MM.1S (cell line): ENCODE data around the gene MAG.

ENCODE experiments used
- DNase-seq: peaks from one replicate; pipeline ENCODE4 v3.0.0-alpha.2; 2015
- H2AFZ ChIP-seq: fragments of 300-600 bp; sonication (generic); 2 replicates; pipeline ENCODE4 v1.6.0; 2016; ENCODE audit warnings: antibody characterized with exemption, low read length
- H3F3A ChIP-seq: fragments of 300-600 bp; sonication (generic); 2 replicates; pipeline ENCODE4 v1.6.1; 2016; ENCODE audit warnings: mild to moderate bottlenecking, antibody characterized with exemption, low read length, moderate library complexity, mixed read lengths; ENCODE audit not compliant: insufficient read depth
- H3K27ac ChIP-seq: fragments of 300-600 bp; sonication (generic); 2 replicates; pipeline ENCODE4 v1.5.1; 2016; ENCODE audit warnings: mild to moderate bottlenecking, low read length
- H3K27me3 ChIP-seq: fragments of 300-600 bp; sonication (generic); replicated peaks from 2 replicates; pipeline ENCODE4 v1.6.0; 2016; ENCODE audit warnings: low read length; ENCODE audit not compliant: insufficient read depth
- H3K36me3 ChIP-seq: fragments of 300-600 bp; sonication (generic); replicated peaks from 2 replicates; pipeline ENCODE4 v1.6.1; 2016; ENCODE audit warnings: mild to moderate bottlenecking, low read length, mixed read lengths; ENCODE audit not compliant: insufficient read depth
- H3K4me1 ChIP-seq: fragments of 300-600 bp; sonication (generic); 2 replicates; pipeline ENCODE4 v1.6.1; 2016; ENCODE audit warnings: low read length, mixed read lengths
- H3K4me2 ChIP-seq: fragments of 300-600 bp; sonication (generic); 2 replicates; pipeline ENCODE4 v1.6.0; 2016; ENCODE audit warnings: low read depth, low read length
- H3K4me3 ChIP-seq: fragments of 300-600 bp; sonication (generic); 2 replicates; pipeline ENCODE4 v1.5.1; 2016; ENCODE audit warnings: low read length, mixed read lengths
- H3K79me2 ChIP-seq: fragments of 300-600 bp; sonication (generic); 2 replicates; pipeline ENCODE4 v1.6.1; 2016; ENCODE audit warnings: mixed run types, low read length, mixed read lengths
- H3K9ac ChIP-seq: fragments of 300-600 bp; sonication (generic); 2 replicates; pipeline ENCODE4 v1.6.1; 2016; ENCODE audit warnings: low read length, mixed read lengths
- H3K9me2 ChIP-seq: fragments of 300-600 bp; sonication (generic); replicated peaks from 2 replicates; pipeline ENCODE4 v1.6.1; 2016; ENCODE audit warnings: mild to moderate bottlenecking, low read length, mixed read lengths; ENCODE audit not compliant: insufficient read depth
- H3K9me3 ChIP-seq: fragments of 300-600 bp; sonication (generic); replicated peaks from 2 replicates; pipeline ENCODE4 v1.6.1; 2016; ENCODE audit warnings: mild to moderate bottlenecking, low read length, mixed read lengths; ENCODE audit not compliant: insufficient read depth
- H4K20me1 ChIP-seq: fragments of 300-600 bp; sonication (generic); 2 replicates; pipeline ENCODE4 v1.6.1; 2016; ENCODE audit warnings: mild to moderate bottlenecking, low read length, moderate library complexity, mixed read lengths; ENCODE audit not compliant: insufficient read depth
- EZH2 ChIP-seq: fragments of 300-600 bp; sonication (generic); optimal IDR thresholded peaks from 2 replicates; pipeline ENCODE3; 2017; ENCODE audit warnings: low read depth, mild to moderate bottlenecking, antibody characterized with exemption, low read length, mixed read lengths
- EZH2phosphoT487 ChIP-seq: fragments of 300-600 bp; sonication (generic); IDR thresholded peaks from 2 replicates; pipeline ENCODE4 v1.6.1; 2018; ENCODE audit warnings: antibody characterized with exemption, low read length
- TF ChIP-seq, protein P1 (sequence below): fragments of 300-600 bp; sonication (generic); IDR thresholded peaks from 2 replicates; pipeline ENCODE4 v1.5.1; 2016; ENCODE audit warnings: antibody characterized with exemption, low read length, mixed read lengths

The MAG gene

DNA sequence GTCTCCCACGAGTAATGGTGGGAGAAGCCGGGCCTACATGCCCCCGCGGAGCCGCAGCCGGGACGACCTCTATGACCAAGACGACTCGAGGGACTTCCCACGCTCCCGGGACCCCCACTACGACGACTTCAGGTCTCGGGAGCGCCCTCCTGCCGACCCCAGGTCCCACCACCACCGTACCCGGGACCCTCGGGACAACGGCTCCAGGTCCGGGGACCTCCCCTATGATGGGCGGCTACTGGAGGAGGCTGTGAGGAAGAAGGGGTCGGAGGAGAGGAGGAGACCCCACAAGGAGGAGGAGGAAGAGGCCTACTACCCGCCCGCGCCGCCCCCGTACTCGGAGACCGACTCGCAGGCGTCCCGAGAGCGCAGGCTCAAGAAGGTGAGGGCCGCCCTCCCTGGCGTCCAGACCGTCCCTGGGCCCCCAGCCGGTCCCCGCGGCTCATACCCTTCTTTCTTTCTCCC is 24.6 kb upstream of the MAG start:
- no peaks in the 10 kb centered on the region for H3K27me3 ChIP-seq
- no peaks in the 10 kb centered on the region for H3K9me3 ChIP-seq
- peak overlapping the region; percentile 73 for H3K4me3 ChIP-seq
- peaks cover 10% of the 10 kb centered on the region for H3F3A ChIP-seq
- H3K9me2 ChIP-seq, result no peaks in the 10 kb centered on the region
- peak overlapping the region; percentile 40 for H2AFZ ChIP-seq
- H3K27ac ChIP-seq, result peak overlapping the region; percentile 45; the same call in 1 of the 2 replicates
- DNase-seq, result peak; percentile 37
- TF ChIP-seq, protein P1, sequence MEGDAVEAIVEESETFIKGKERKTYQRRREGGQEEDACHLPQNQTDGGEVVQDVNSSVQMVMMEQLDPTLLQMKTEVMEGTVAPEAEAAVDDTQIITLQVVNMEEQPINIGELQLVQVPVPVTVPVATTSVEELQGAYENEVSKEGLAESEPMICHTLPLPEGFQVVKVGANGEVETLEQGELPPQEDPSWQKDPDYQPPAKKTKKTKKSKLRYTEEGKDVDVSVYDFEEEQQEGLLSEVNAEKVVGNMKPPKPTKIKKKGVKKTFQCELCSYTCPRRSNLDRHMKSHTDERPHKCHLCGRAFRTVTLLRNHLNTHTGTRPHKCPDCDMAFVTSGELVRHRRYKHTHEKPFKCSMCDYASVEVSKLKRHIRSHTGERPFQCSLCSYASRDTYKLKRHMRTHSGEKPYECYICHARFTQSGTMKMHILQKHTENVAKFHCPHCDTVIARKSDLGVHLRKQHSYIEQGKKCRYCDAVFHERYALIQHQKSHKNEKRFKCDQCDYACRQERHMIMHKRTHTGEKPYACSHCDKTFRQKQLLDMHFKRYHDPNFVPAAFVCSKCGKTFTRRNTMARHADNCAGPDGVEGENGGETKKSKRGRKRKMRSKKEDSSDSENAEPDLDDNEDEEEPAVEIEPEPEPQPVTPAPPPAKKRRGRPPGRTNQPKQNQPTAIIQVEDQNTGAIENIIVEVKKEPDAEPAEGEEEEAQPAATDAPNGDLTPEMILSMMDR, result no peak
- TF ChIP-seq EZH2phosphoT487, result no peak
- TF ChIP-seq EZH2, result no peak
- peak overlapping the region; percentile 73 for H3K9ac ChIP-seq
- no peaks in the 10 kb centered on the region for H3K4me1 ChIP-seq
- H3K4me2 ChIP-seq, result peak overlapping the region; percentile 93
- H3K79me2 ChIP-seq, result peaks cover 33% of the 10 kb centered on the region
- H4K20me1 ChIP-seq, result no peaks in the 10 kb centered on the region
- 0 out of 2 replicates have a peak, but pooled peaks cover 2% of the 10 kb centered on the region for H3K36me3 ChIP-seq

DNA sequence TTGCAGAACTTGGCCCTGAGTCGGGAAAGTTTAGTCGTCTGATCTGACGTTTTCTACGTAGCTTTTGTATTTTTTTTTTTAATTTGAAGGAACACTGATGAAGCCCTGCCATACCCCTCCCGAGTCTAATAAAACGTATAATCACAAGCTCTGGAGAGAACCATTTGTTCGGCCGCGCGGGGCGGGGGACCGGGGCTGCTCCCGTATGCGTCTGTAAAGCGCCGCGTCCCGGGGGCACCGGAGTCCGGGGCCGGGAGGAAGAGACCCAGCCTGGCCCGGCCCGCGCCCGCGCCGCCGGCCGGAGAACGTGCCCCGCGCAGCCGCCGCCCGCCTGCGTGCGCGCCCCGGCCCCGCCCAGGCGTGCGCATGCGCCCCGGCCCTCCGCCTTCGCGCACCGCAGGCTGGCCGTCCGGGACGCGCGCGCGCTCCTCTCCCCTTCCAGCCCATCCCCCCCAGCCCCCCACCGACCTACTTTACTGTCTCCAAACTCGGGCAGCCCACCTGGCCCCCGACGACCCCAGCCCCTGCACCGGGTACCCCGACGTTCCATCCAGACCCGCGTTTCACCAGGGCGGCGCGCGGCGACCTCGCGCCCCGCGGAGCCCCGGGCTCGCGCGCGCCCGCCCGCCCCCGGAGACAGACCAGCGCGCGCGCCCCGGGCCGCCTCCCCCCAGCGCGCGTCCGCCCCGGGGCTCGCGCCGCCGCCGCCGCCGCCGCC is 24.0 kb upstream of the MAG start:
- TF ChIP-seq, protein P1, result no peak
- TF ChIP-seq EZH2, result no peak
- TF ChIP-seq EZH2phosphoT487, result no peak
- H3K4me1 ChIP-seq, result no peaks in the 10 kb centered on the region
- peaks cover 33% of the 10 kb centered on the region for H3K79me2 ChIP-seq
- H4K20me1 ChIP-seq, result no peaks in the 10 kb centered on the region
- H2AFZ ChIP-seq, result peak overlapping the region; percentile 40
- no peaks in the 10 kb centered on the region for H3K9me2 ChIP-seq
- 0 out of 2 replicates have a peak, but pooled peaks cover 2% of the 10 kb centered on the region for H3K36me3 ChIP-seq
- no peaks in the 10 kb centered on the region for H3K27me3 ChIP-seq
- peak overlapping the region; percentile 73 for H3K9ac ChIP-seq
- peak overlapping the region; percentile 93 for H3K4me2 ChIP-seq
- peak overlapping the region; percentile 45; the same call in 1 of the 2 replicates for H3K27ac ChIP-seq
- H3F3A ChIP-seq, result peaks cover 10% of the 10 kb centered on the region
- peak; percentile 83 for DNase-seq
- peak overlapping the region; percentile 73 for H3K4me3 ChIP-seq
- H3K9me3 ChIP-seq, result no peaks in the 10 kb centered on the region

DNA sequence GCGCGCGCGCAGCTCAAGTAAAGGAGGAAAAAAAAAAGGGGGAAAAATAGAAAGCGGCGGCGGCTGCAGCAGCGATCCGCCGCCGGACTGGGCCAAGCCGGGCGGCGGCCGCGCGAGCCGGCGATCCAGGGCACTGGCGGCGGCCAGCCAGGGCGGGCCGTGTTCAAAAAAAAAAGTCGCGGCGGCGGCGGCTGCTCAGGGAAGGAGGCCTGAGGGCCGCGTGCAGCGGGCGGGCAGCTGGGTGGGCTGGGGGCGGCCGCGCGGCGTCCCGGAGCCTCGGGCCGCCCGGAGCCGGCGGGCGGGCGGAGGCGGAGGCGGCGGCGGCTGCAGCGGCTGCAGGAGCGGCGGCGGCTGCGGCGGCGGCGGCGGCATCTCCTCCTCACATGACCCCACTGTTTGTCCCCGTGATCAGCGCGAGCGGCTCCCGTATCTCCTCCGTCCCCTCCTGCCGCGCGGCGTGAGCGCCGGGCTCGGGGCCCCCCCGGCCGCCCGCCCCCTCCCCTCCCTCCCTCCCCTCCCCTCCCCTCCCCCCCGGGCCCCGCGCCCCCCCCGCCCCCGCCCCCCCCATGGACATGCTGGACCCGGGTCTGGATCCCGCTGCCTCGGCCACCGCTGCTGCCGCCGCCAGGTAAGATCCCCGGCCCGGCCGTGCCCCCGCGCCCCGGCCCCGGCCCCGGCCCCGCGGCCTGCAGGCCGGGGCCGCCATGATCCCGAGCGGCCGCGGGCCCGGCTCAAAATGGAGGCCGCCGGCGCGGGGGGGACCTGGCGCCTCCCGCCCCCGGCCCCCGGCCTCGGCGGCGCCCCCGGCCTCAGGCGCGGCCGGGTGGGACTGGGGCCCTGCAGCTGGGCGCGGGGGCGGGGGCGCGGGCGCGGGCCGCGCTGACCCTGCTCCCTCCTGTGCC is 23.2 kb upstream of the MAG start, which contains the start of gene USF2:
Gene USF2, plus strand, starts transcription at position 427 of the 902 bp plus-strand sequence. Its CDS starts 140 bp downstream, at position 567.
- H3K79me2 ChIP-seq, result peaks cover 33% of the 10 kb centered on the region
- 0 out of 2 replicates have a peak, but pooled peaks cover 2% of the 10 kb centered on the region for H3K36me3 ChIP-seq
- no peaks in the 10 kb centered on the region for H4K20me1 ChIP-seq
- peak within 1 kb of the TSS; percentile 73 for H3K4me3 ChIP-seq
- H2AFZ ChIP-seq, result peak within 1 kb of the TSS; percentile 40
- DNase-seq, result peak; percentile 73
- no peaks in the 10 kb centered on the region for H3K4me1 ChIP-seq
- no peaks in the 10 kb centered on the region for H3K9me3 ChIP-seq
- peak within 1 kb of the TSS; percentile 45; the same call in 1 of the 2 replicates for H3K27ac ChIP-seq
- TF ChIP-seq EZH2, result no peak
- TF ChIP-seq, protein P1, result no peak
- no peak for TF ChIP-seq EZH2phosphoT487
- H3K4me2 ChIP-seq, result peak within 1 kb of the TSS; percentile 93
- no peaks in the 10 kb centered on the region for H3K27me3 ChIP-seq
- peaks cover 10% of the 10 kb centered on the region for H3F3A ChIP-seq
- H3K9me2 ChIP-seq, result no peaks in the 10 kb centered on the region
- peak within 1 kb of the TSS; percentile 73 for H3K9ac ChIP-seq
